SU-DHL-6 (cell line): ENCODE measurements around the gene DOCK1.

Source experiments
- CTCF ChIP-seq: fragments of 200-600 bp; sonication (generic); IDR thresholded peaks from one replicate; pipeline ENCODE4 v1.5.1; 2017; ENCODE audit warnings: antibody characterized with exemption, mild to moderate bottlenecking, low read length, moderate library complexity; ENCODE audit not compliant: insufficient read depth, poor library complexity, severe bottlenecking
- EZH2phosphoT487 ChIP-seq: fragments of 200-600 bp; sonication (generic), shearing (Covaris generic); conservative IDR thresholded peaks from 2 replicates; pipeline ENCODE4 v1.6.1; 2018; ENCODE audit warnings: mild to moderate bottlenecking, antibody characterized with exemption, low read length, moderate library complexity, mixed read lengths

- no peak for TF ChIP-seq CTCF
- no peak for TF ChIP-seq EZH2phosphoT487
Measured at GRCh38 chr10:127149501-127150081, 244.4 kb downstream of the DOCK1 start.
